Calu3 (cell line): ENCODE measurements around the gene ATG9B. TPM values are rescaled to one million over a fixed set of nuclear protein-coding genes. Genes with fewer than 3 reads are reported as not detected.

Source experiments
- BruUV-seq: library from RNA; stranded (reverse); fragments of 400-500 nt; replicated peaks from 2 replicates; lab custom pipeline; 2021; lab: Mats Ljungman, UMichigan
- CTCF ChIA-PET: fragments of 300-600 bp; sonication (Branson Sonifier 250); formaldehyde crosslinking; loops from one replicate; lab custom pipeline; 2022; ENCODE audit warnings: antibody characterized with exemption; lab: Charles Lee
- DNase-seq: peaks from one replicate; pipeline ENCODE4 v3.0.0; 2022
- H3K27ac Mint-ChIP-seq: one replicate; pipeline ENCODE4 v1.8.0; 2022; ENCODE audit warnings: mixed read lengths; ENCODE audit not compliant: unreplicated experiment
- H3K27me3 Mint-ChIP-seq: one replicate; pipeline ENCODE4 v1.8.0; 2022; ENCODE audit warnings: mixed read lengths; ENCODE audit not compliant: unreplicated experiment
- H3K36me3 Mint-ChIP-seq: one replicate; pipeline ENCODE4 v1.8.0; 2022; ENCODE audit warnings: mild to moderate bottlenecking, moderate library complexity, mixed read lengths; ENCODE audit not compliant: insufficient read depth, unreplicated experiment
- H3K4me1 Mint-ChIP-seq: one replicate; pipeline ENCODE4 v1.8.0; 2022; ENCODE audit warnings: mild to moderate bottlenecking, low read depth, mixed read lengths; ENCODE audit not compliant: unreplicated experiment
- H3K4me3 Mint-ChIP-seq: one replicate; pipeline ENCODE4 v1.8.0; 2022; ENCODE audit warnings: mild to moderate bottlenecking, low read depth, moderate library complexity, mixed read lengths; ENCODE audit not compliant: unreplicated experiment
- H3K9me3 Mint-ChIP-seq: one replicate; pipeline ENCODE4 v1.8.0; 2022; ENCODE audit warnings: low read depth, mixed read lengths; ENCODE audit not compliant: unreplicated experiment
- CTCF ChIP-seq: fragments of 200-600 bp; IDR thresholded peaks from one replicate; pipeline ENCODE4 v1.8.0; 2022; ENCODE audit warnings: antibody characterized with exemption; ENCODE audit not compliant: unreplicated experiment
- intact Hi-C: fragments of 100-400 bp; cut with micrococcal nuclease; formaldehyde crosslinking; loops from one replicate; pipeline ENCODE4 v1.10.0; 2022; ENCODE audit not compliant: unreplicated experiment
- total RNA-seq: library from RNA; stranded (reverse); gene quantifications from 2 replicates; pipeline ENCODE4 v1.2.3, GENCODE V29; 2022

ATG9B gene
- total RNA-seq, 1 experiment from 2014 or later: 7.9 TPM

- H3K27me3 Mint-ChIP-seq: peaks cover 84% of the 10 kb centered on the region
- intact Hi-C loops: loop anchor here (10.0 kb wide), 1 partner anchor 198 kb away; no protein-coding TSS in a partner anchor
- BruUV-seq: no TSS peak
Measured at GRCh38 chr7:150982351-150982750, 41.9 kb downstream of the ATG9B start.

GRCh38 chr7:150981644-150982043 is 42.6 kb downstream of the ATG9B start:
- Mint-ChIP-seq H3K9me3 (no peaks in the 10 kb centered on the region), H3K36me3 (no peaks in the 10 kb centered on the region), H3K27ac (no peak overlapping the region), H3K4me3 (no peak overlapping the region), H3K27me3 (peaks cover 90% of the 10 kb centered on the region), H3K4me1 (peaks cover 8% of the 10 kb centered on the region)
- no peak for TF ChIP-seq CTCF
- CTCF ChIA-PET: no interaction called here
- no TSS peak for BruUV-seq
- no peak for DNase-seq
- intact Hi-C loops: loop anchor here (10.0 kb wide), 1 partner anchor 197 kb away; no protein-coding TSS in a partner anchor

More at GRCh38 chr7:150982351-150982750, 41.9 kb downstream of the ATG9B start:
- peaks cover 1% of the 10 kb centered on the region for H3K4me1 Mint-ChIP-seq
- H3K36me3 Mint-ChIP-seq: no peaks in the 10 kb centered on the region
- TF ChIP-seq CTCF: no peak
- H3K27ac Mint-ChIP-seq: no peak overlapping the region
- DNase-seq: no peak
- no peak overlapping the region for H3K4me3 Mint-ChIP-seq
- CTCF ChIA-PET: no interaction called here
- H3K9me3 Mint-ChIP-seq: no peaks in the 10 kb centered on the region

- H3K9me3 Mint-ChIP-seq: no peaks in the 10 kb centered on the region
- CTCF ChIA-PET: no interaction called here
- BruUV-seq: no TSS peak
- peaks cover 84% of the 10 kb centered on the region for H3K27me3 Mint-ChIP-seq
- H3K4me1 Mint-ChIP-seq: peaks cover 8% of the 10 kb centered on the region
- DNase-seq: no peak
- H3K4me3 Mint-ChIP-seq: no peak overlapping the region
- no peak for TF ChIP-seq CTCF
- intact Hi-C loops: loop anchor here (10.0 kb wide), 1 partner anchor 196 kb away; no protein-coding TSS in a partner anchor
- no peaks in the 10 kb centered on the region for H3K36me3 Mint-ChIP-seq
- H3K27ac Mint-ChIP-seq: no peak overlapping the region
Measured at GRCh38 chr7:150980663-150981062, 43.6 kb downstream of the ATG9B start.

- Mint-ChIP-seq H3K4me1 (peaks cover 8% of the 10 kb centered on the region), H3K27ac (no peak overlapping the region), H3K36me3 (peaks cover 6% of the 10 kb centered on the region), H3K9me3 (no peaks in the 10 kb centered on the region), H3K4me3 (no peak overlapping the region), H3K27me3 (peaks cover 79% of the 10 kb centered on the region)
- CTCF ChIA-PET: interaction anchor here (1.0 kb wide), 1 partner anchor 17 kb away, joined by 4 read pairs; no protein-coding TSS in a partner anchor
- intact Hi-C loops: loop anchor here (10.0 kb wide), 1 partner anchor 195 kb away; no protein-coding TSS in a partner anchor
- no peak for DNase-seq
- no TSS peak for BruUV-seq
- TF ChIP-seq CTCF: no peak
Measured at GRCh38 chr7:150979713-150980390, 44.4 kb downstream of the ATG9B start.
